Muscle of leg (tissue), 11 donors: ENCODE results near the gene SNORC. TPM values are rescaled to one million over a fixed set of nuclear protein-coding genes. Genes with fewer than 3 reads are reported as not detected.

ENCODE experiments used
- DNase-seq: peaks from one replicate; pipeline ENCODE4 v3.0.0; 2013
- H3K27ac ChIP-seq: one replicate; pipeline ENCODE4 v1.5.1; 2013; ENCODE audit warnings: mild to moderate bottlenecking, low read length, control low read depth
- H3K27me3 ChIP-seq: one replicate; pipeline ENCODE4 v1.6.1; 2013; ENCODE audit warnings: low read length; ENCODE audit not compliant: control insufficient read depth, insufficient read depth
- H3K36me3 ChIP-seq: one replicate; pipeline ENCODE4 v1.6.1; 2013; ENCODE audit warnings: low read length; ENCODE audit not compliant: control insufficient read depth, insufficient read depth
- H3K4me1 ChIP-seq: one replicate; pipeline ENCODE4 v1.6.1; 2013; ENCODE audit warnings: low read length; ENCODE audit not compliant: control insufficient read depth, insufficient read depth
- H3K4me3 ChIP-seq: one replicate; pipeline ENCODE4 v1.5.1; 2013; ENCODE audit warnings: low read length, control low read depth
- H3K9me3 ChIP-seq: replicated peaks from 2 replicates; pipeline ENCODE4 v1.6.1; 2013; ENCODE audit warnings: low read depth, low read length; ENCODE audit not compliant: control insufficient read depth
- WGBS: methylation state at CpG from one replicate; pipeline ENCODE4 v1.1.5; 2013; ENCODE audit warnings: missing lambda C conversion rate; ENCODE audit not compliant: insufficient coverage; 5-methylcytosine and 5-hydroxymethylcytosine counted together
- polyA plus RNA-seq, 8 donors: library from polyadenylated mRNA; unstranded; fragments of 120-200 nt; gene quantifications; one replicate each; pipeline versions ENCODE4 v1.2.1 to v1.2.3, GENCODE V29; 2013; ENCODE audit warnings: inconsistent platforms in 1 of 8, low replicate concordance in 1 of 8; ENCODE audit not compliant: insufficient read length in 8 of 8, insufficient read depth in 1 of 8
- total RNA-seq: library from RNA; stranded (reverse); fragments of 120-200 nt; gene quantifications from one replicate; pipeline ENCODE4 v1.2.4, GENCODE V29; 2013

The SNORC gene
- total and polyA plus RNA-seq, 9 donors = 0.56 to 2.3 (median 1.5) TPM

GRCh38 chr2:232925821-232926156 is 55.7 kb downstream of the SNORC start:
- peak; percentile 21 for DNase-seq
- H3K4me1 ChIP-seq = peaks cover 29% of the 10 kb centered on the region
- peaks cover 3% of the 10 kb centered on the region for H3K9me3 ChIP-seq
- H3K27me3 ChIP-seq = peaks cover 61% of the 10 kb centered on the region
- H3K4me3 ChIP-seq = no peak overlapping the region
- no peak overlapping the region for H3K27ac ChIP-seq
- H3K36me3 ChIP-seq = no peaks in the 10 kb centered on the region
- 8% methylated on average over 6 of the region's 11 CpGs for WGBS

GRCh38 chr2:232926431-232926939 is 56.4 kb downstream of the SNORC start:
- 13% methylated on average over 7 of the region's 13 CpGs for WGBS
- DNase-seq = peak; percentile 80
- Histone ChIP-seq H3K4me3 (no peak overlapping the region), H3K4me1 (peaks cover 29% of the 10 kb centered on the region), H3K27ac (no peak overlapping the region), H3K9me3 (peaks cover 3% of the 10 kb centered on the region), H3K36me3 (no peaks in the 10 kb centered on the region), H3K27me3 (peaks cover 64% of the 10 kb centered on the region)

- Histone ChIP-seq H3K27ac (no peak overlapping the region), H3K36me3 (no peaks in the 10 kb centered on the region), H3K4me1 (peaks cover 29% of the 10 kb centered on the region), H3K27me3 (peaks cover 68% of the 10 kb centered on the region), H3K4me3 (peak overlapping the region; percentile 15), H3K9me3 (peaks cover 3% of the 10 kb centered on the region)
- WGBS = 2% methylated on average over 72 of the region's 76 CpGs
- DNase-seq = peak; percentile 16
These were observed 57.1 kb downstream of the SNORC start for GRCh38 chr2:232927032-232927792.

GRCh38 chr2:232927793-232928550 is 57.9 kb downstream of the SNORC start:
- H3K4me3 ChIP-seq = peak overlapping the region; percentile 2
- peak; percentile 28 for DNase-seq

More at GRCh38 chr2:232927793-232928550, 57.9 kb downstream of the SNORC start:
- WGBS = under 1% methylated on average over 114 of the region's 114 CpGs
- Histone ChIP-seq H3K4me1 (peaks cover 29% of the 10 kb centered on the region), H3K27ac (no peak overlapping the region), H3K36me3 (no peaks in the 10 kb centered on the region), H3K27me3 (peaks cover 72% of the 10 kb centered on the region), H3K9me3 (peaks cover 3% of the 10 kb centered on the region)

Other genes with a start within 250 kb of the SNORC start
- 7.0 TPM for gene EFHD1, start 236.7 kb upstream of the SNORC start, total RNA-seq
- gene EFHD1, start 236.7 kb upstream of the SNORC start, polyA plus RNA-seq = 10 to 100 TPM; 20.1 to 39.6 (median 28.1) TPM
- gene GIGYF2, start 172.9 kb upstream of the SNORC start, total RNA-seq = 49.4 TPM
- gene GIGYF2, start 172.9 kb upstream of the SNORC start, polyA plus RNA-seq = 10 to 100 TPM; 26.4 to 48.2 (median 40.8) TPM
- gene KCNJ13, start 93.7 kb upstream of the SNORC start, total RNA-seq = not detected
- under 1 TPM in 7 of 8 donors, not detected in 1; 0.12 to 0.90 (median 0.20) TPM for gene KCNJ13, start 93.7 kb upstream of the SNORC start, polyA plus RNA-seq
- 1.5 TPM for gene NGEF, start 143.0 kb downstream of the SNORC start, total RNA-seq
- 1 to 10 TPM in 7 of 8 donors, under 1 TPM in 1; 0.66 to 4.8 (median 2.0) TPM for gene NGEF, start 143.0 kb downstream of the SNORC start, polyA plus RNA-seq
- gene NEU2, start 162.4 kb downstream of the SNORC start, total RNA-seq = not detected
- not detected for gene NEU2, start 162.4 kb downstream of the SNORC start, polyA plus RNA-seq
- 4.3 TPM for gene INPP5D, start 190.1 kb downstream of the SNORC start, total RNA-seq
- gene INPP5D, start 190.1 kb downstream of the SNORC start, polyA plus RNA-seq = 1 to 10 TPM; 5.8 to 9.8 (median 6.3) TPM